Measurements from ENCODE around the gene FYB1.

Gene FYB1

DNA sequence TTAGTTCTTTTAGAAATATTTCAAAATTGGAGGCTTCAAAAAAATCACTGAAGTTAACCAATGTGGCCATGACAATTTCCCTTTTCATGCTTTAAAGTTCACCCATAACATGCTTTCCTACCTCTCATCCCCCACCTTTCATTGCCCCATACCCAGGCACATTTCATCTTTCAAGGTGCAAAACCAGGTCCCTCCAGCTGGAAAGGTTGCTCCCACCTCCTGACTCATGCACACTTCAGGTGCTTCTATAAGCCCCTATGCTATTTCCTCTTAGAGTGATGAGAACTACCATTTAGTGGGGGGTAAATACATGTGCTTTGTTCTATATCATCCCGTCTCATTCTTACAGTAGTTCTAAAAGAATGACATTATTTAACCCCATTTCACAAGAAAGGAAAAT lies 15.4 kb downstream of the FYB1 start:
- Histone ChIP-seq H3K36me3 (ENCODE audit: control insufficient read depth, insufficient read depth, low read length) (no peaks in the 10 kb centered on the region), H3K4me1 (ENCODE audit: control insufficient read depth, insufficient read depth, low read length, poor library complexity, severe bottlenecking) (no peaks in the 10 kb centered on the region), H3K27ac (ENCODE audit: low read depth, low read length, severe bottlenecking) (no peak overlapping the region), H3K9me3 (ENCODE audit: control insufficient read depth, low read length) (no peaks in the 10 kb centered on the region), H3K4me3 (ENCODE audit: extremely low read depth, insufficient read depth, low read length, poor library complexity, severe bottlenecking) (no peak overlapping the region)
- no CpG with 5 or more reads among the region's 1 CpG for WGBS, 2 experiments (ENCODE audit: insufficient coverage in 2 of 2)

DNA sequence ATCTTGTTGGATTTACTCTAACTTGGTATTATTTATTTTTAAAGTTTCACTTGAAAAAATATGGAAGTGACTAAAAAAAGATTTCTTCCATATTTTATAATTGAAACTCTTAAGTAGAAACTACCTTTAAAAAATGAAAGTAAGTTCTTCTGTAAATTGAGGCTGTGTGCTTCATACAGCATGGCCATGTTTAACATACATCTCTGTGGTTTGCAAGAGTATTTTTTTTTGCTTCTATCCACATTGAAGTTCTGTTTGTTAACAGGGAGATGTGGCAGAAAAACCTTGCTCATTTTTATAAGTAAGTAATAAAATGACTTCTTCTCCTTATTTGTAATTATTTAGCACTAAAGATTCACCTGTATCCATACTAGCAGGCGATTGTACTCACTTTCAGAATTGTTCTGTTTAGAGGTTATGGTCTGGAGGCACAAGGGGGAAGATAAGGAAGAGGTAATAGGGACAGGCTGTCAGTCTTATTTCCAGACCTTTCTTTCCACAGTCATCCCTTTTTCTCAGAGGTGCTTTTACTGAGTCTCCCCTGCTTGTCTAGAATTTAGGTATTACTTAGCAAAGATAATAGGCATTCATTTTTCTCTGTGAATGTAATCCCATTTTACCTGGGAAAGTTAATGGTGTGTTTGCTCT lies 16.0 kb downstream of the FYB1 start:
- H3K4me3 ChIP-seq (ENCODE audit: extremely low read depth, insufficient read depth, low read length, poor library complexity, severe bottlenecking), result no peak overlapping the region

DNA sequence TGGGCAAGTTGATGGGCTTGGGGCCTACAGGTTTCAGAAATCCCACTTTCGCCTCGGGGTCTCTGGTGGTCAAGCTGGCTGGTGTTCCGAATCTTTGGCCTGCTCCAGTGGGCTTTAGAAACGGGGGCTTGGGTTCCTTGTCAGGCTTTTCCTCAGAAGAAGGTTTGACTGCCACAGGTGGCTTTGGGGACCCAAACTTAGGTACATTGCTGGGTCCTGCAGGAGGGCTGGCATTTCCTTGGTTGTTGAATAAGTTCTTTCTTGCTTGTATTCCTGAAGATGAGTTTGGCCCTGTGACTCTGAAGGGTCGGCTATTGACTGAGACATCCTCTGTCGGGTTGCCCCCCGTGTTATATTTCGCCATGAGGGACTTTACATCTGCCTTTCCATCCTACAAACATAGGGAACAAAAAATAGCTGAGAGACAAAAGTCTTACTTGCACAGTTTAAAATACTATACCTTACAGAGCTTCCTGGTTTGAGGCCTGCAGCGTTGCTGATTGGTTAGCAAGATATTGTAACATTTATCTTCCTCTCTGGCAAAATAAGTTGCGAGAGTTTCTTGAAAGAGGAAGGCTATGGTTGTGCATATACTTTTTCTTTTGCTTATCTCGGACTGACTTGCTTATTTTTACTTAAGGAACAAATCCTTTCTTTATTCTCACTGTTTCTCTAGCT lies 16.6 kb downstream of the FYB1 start:
- WGBS, 2 experiments (ENCODE audit: insufficient coverage in 2 of 2), result 88 to 90% methylated on average over 7 to 8 of the region's 11 CpGs
- H3K27ac ChIP-seq (ENCODE audit: low read depth, low read length, severe bottlenecking), result no peak overlapping the region
- no peak overlapping the region for H3K4me3 ChIP-seq (ENCODE audit: extremely low read depth, insufficient read depth, low read length, poor library complexity, severe bottlenecking)
- no peaks in the 10 kb centered on the region for H3K4me1 ChIP-seq (ENCODE audit: control insufficient read depth, insufficient read depth, low read length, poor library complexity, severe bottlenecking)
- H3K9me3 ChIP-seq (ENCODE audit: control insufficient read depth, low read length), result no peaks in the 10 kb centered on the region
- H3K36me3 ChIP-seq (ENCODE audit: control insufficient read depth, insufficient read depth, low read length), result no peaks in the 10 kb centered on the region

More for the DNA sequence above, 16.0 kb downstream of the FYB1 start:
- no peaks in the 10 kb centered on the region for H3K9me3 ChIP-seq (ENCODE audit: control insufficient read depth, low read length)
- H3K27ac ChIP-seq (ENCODE audit: low read depth, low read length, severe bottlenecking), result no peak overlapping the region
- WGBS, 2 experiments (ENCODE audit: insufficient coverage in 2 of 2), result no CpG with 5 or more reads among the region's 1 CpG
- no peaks in the 10 kb centered on the region for H3K36me3 ChIP-seq (ENCODE audit: control insufficient read depth, insufficient read depth, low read length)
- H3K4me1 ChIP-seq (ENCODE audit: control insufficient read depth, insufficient read depth, low read length, poor library complexity, severe bottlenecking), result no peaks in the 10 kb centered on the region

DNA sequence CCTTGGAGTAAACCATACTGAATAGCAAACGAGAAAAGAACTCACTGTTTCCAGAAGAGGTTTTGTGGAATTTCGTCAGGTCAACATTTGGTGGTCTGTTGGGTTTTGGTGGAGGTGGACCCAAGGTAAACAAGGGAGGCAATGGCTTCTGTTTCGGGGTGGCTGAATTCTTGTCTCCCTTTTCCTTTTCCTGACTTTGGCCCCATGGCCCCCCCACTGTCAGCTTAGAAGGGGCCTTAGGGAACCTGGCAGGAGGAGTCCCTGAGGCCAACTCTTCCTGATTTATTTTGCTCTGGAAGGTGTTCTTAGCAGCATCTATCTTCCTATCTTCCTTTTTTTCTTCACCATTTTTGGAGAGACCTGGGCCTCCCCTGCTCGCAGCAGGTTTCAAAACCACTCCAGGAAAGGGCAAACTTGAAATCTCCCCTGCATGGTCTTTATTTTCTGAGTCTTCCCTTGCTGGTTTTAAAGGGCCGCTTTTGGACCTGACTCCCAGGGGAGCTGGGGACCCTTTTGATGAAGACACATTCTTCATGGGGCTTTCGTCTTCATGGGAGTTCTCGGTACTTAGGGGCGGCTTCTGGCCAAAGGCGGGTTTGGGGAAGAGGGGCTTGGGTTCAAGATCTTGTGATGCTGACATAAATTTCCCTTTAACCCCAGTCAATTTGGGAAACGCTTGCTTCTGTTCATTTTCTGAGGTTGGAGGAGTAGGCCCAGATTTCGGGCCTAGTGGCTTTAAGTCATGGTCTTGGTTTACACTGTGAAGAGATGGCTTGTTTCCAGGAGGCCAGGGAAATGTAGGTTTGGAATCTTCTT lies 17.4 kb downstream of the FYB1 start:
- H3K4me1 ChIP-seq (ENCODE audit: control insufficient read depth, insufficient read depth, low read length, poor library complexity, severe bottlenecking), result no peaks in the 10 kb centered on the region
- H3K27ac ChIP-seq (ENCODE audit: low read depth, low read length, severe bottlenecking), result no peak overlapping the region
- 91 to 93% methylated on average over 8 of the region's 11 CpGs for WGBS, 2 experiments (ENCODE audit: insufficient coverage in 2 of 2)
- H3K9me3 ChIP-seq (ENCODE audit: control insufficient read depth, low read length), result no peaks in the 10 kb centered on the region
- H3K36me3 ChIP-seq (ENCODE audit: control insufficient read depth, insufficient read depth, low read length), result no peaks in the 10 kb centered on the region
- no peak overlapping the region for H3K4me3 ChIP-seq (ENCODE audit: extremely low read depth, insufficient read depth, low read length, poor library complexity, severe bottlenecking)

DNA sequence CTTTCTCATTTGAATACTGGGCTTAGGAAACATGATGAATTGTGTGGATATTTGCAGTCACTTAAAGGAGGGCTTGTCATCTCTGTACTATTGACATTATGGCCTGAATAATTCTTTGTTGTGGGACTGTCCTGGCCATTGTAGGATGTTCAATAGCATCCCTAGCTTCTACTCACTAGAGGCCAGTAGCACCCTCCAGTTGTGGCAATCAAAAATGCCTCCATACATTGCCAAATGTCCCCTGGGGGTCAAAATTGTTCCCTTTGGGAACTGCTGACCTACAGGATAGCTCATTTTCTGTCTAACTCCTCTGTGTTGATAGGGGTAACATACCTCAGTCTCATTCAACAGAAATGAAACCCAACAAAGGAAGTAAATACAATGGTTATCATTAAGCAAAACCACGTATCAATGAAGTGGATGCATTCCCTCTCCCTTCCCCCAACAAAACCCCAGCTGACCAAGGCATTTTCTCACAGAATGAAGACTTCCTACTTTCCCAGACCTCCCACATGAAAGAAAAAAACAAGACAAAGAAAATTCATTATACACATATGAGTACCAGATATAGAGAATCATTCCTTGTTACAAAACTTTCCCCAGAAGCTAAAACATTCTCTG lies 18.1 kb downstream of the FYB1 start:
- H3K4me3 ChIP-seq (ENCODE audit: extremely low read depth, insufficient read depth, low read length, poor library complexity, severe bottlenecking), result no peak overlapping the region
- H3K9me3 ChIP-seq (ENCODE audit: control insufficient read depth, low read length), result no peaks in the 10 kb centered on the region
- no peaks in the 10 kb centered on the region for H3K4me1 ChIP-seq (ENCODE audit: control insufficient read depth, insufficient read depth, low read length, poor library complexity, severe bottlenecking)
- WGBS, 2 experiments (ENCODE audit: insufficient coverage in 2 of 2), result 100% methylated on average over 1 of the region's 1 CpG
- no peaks in the 10 kb centered on the region for H3K36me3 ChIP-seq (ENCODE audit: control insufficient read depth, insufficient read depth, low read length)
- H3K27ac ChIP-seq (ENCODE audit: low read depth, low read length, severe bottlenecking), result no peak overlapping the region

DNA sequence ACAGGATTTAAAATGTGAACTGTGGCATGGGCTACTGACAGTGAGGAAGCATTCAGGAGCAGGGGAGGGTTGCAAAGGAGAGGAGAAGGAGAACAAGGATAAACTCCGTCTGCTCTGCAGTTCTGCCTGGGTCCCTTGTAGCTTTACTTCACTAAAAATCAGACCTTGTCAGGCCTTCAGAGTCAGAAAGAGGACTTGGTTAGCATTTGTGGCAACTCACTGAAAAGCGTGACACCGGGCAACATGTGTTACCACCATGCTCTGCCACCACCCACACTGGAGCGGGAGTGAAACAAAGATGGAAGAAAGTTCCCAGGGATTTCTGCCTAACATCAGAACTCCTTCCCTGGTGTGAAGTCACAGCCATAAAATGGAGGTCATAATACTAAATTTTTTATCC lies 19.3 kb downstream of the FYB1 start:
- Histone ChIP-seq H3K9me3 (ENCODE audit: control insufficient read depth, low read length) (no peaks in the 10 kb centered on the region), H3K4me3 (ENCODE audit: extremely low read depth, insufficient read depth, low read length, poor library complexity, severe bottlenecking) (no peak overlapping the region), H3K36me3 (ENCODE audit: control insufficient read depth, insufficient read depth, low read length) (no peaks in the 10 kb centered on the region), H3K27ac (ENCODE audit: low read depth, low read length, severe bottlenecking) (no peak overlapping the region), H3K4me1 (ENCODE audit: control insufficient read depth, insufficient read depth, low read length, poor library complexity, severe bottlenecking) (no peaks in the 10 kb centered on the region)
- WGBS, 2 experiments (ENCODE audit: insufficient coverage in 2 of 2), result 87 to 93% methylated on average over 3 of the region's 4 CpGs

DNA sequence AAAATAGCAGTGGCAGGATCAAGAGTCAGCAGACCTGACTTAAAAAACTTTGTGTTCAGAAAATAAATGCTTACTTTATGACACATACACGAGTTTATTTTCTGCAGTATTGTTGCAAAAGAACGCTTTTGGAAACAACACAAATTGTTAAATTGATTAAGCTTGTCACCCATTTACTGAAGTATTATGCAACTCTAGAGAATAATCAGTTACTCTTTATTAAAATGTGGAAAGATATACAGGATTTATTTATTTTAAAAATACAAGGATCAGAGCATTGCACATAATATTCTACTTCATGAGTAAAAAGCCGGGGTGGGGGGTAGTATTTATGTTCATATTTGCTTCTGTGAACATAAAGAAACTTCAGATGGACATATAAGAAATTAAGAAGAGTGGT lies 20.0 kb downstream of the FYB1 start:
- no peaks in the 10 kb centered on the region for H3K9me3 ChIP-seq (ENCODE audit: control insufficient read depth, low read length)
- H3K4me1 ChIP-seq (ENCODE audit: control insufficient read depth, insufficient read depth, low read length, poor library complexity, severe bottlenecking), result no peaks in the 10 kb centered on the region
- WGBS, 2 experiments (ENCODE audit: insufficient coverage in 2 of 2), result no CpG with 5 or more reads among the region's 3 CpGs
- no peak overlapping the region for H3K27ac ChIP-seq (ENCODE audit: low read depth, low read length, severe bottlenecking)
- no peak overlapping the region for H3K4me3 ChIP-seq (ENCODE audit: extremely low read depth, insufficient read depth, low read length, poor library complexity, severe bottlenecking)
- H3K36me3 ChIP-seq (ENCODE audit: control insufficient read depth, insufficient read depth, low read length), result no peaks in the 10 kb centered on the region

DNA sequence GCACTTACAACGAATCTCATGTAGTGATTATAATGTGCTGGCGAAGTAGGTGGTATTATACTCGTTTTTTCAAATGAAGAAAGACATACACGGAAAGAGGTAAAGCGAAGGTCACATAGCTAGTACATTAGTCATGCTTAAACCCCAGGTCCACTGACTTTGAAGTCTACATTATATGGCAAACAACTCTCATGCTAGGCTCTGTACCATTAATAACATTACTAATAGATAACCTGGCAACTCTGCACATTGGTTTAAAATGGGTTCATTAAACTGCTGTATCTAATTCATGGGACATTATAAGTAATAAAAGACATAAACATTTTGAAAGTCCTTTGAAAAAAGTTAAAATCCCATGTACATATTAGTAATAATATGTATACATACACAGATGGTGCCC lies 21.2 kb downstream of the FYB1 start:
- no peaks in the 10 kb centered on the region for H3K4me1 ChIP-seq (ENCODE audit: control insufficient read depth, insufficient read depth, low read length, poor library complexity, severe bottlenecking)
- no peak overlapping the region for H3K4me3 ChIP-seq (ENCODE audit: extremely low read depth, insufficient read depth, low read length, poor library complexity, severe bottlenecking)
- no peaks in the 10 kb centered on the region for H3K9me3 ChIP-seq (ENCODE audit: control insufficient read depth, low read length)
- 60 to 94% methylated on average over 1 to 3 of the region's 5 CpGs for WGBS, 2 experiments (ENCODE audit: insufficient coverage in 2 of 2)
- no peaks in the 10 kb centered on the region for H3K36me3 ChIP-seq (ENCODE audit: control insufficient read depth, insufficient read depth, low read length)
- H3K27ac ChIP-seq (ENCODE audit: low read depth, low read length, severe bottlenecking), result no peak overlapping the region

DNA sequence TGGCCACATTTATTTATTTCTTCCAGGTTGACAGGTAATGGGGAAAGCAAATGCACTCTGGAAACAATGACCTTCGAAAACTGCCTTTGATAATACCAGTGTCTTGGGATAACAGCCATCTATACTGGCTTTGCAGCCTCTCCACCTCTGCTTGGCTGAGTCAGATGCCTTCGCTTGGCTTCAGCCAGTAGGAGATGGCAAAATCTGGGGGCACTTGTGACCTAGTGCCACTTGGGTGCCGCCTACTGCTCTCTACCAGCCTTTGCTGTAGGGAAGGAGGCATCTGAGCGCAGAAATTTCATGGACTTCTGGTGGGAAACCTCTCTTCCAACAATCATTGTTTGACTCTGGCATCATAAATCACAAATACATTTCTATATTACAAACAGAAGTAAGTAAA lies 21.8 kb downstream of the FYB1 start:
- Histone ChIP-seq H3K4me3 (ENCODE audit: extremely low read depth, insufficient read depth, low read length, poor library complexity, severe bottlenecking) (no peak overlapping the region), H3K27ac (ENCODE audit: low read depth, low read length, severe bottlenecking) (no peak overlapping the region), H3K36me3 (ENCODE audit: control insufficient read depth, insufficient read depth, low read length) (no peaks in the 10 kb centered on the region), H3K9me3 (ENCODE audit: control insufficient read depth, low read length) (no peaks in the 10 kb centered on the region), H3K4me1 (ENCODE audit: control insufficient read depth, insufficient read depth, low read length, poor library complexity, severe bottlenecking) (no peaks in the 10 kb centered on the region)
- 91 to 100% methylated on average over 1 to 3 of the region's 4 CpGs for WGBS, 2 experiments (ENCODE audit: insufficient coverage in 2 of 2)

DNA sequence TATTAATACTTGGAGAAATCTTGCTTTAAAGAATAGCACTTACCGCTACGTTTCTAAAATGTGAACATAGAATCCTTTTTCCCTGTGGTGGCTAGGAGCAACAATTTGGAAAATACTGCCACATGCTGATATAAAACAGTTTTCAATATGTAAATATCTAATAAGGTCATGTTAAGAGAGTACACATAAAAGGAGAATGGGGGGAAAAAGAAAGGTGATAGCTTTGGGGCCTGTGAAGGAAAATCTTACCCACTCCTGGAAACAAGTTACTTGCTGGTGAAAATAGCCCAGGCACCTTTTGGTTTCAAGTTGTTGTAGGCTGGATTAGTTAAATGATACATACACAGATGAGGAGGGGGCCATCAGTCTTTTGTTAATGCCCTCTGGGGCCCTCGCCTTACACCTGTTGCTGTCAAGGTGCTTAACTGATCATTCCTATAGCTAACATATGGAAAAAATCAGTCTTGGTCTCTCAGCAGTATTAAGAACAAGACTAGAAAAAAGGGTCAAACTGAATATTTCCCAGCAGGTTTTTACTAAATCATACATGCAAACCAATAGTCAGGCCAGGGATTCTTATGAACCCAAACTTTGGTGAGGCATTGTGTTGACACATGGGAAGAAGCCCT lies 24.1 kb downstream of the FYB1 start:
- H3K4me3 ChIP-seq (ENCODE audit: extremely low read depth, insufficient read depth, low read length, poor library complexity, severe bottlenecking), result no peak overlapping the region
- H3K9me3 ChIP-seq (ENCODE audit: control insufficient read depth, low read length), result no peaks in the 10 kb centered on the region
- H3K4me1 ChIP-seq (ENCODE audit: control insufficient read depth, insufficient read depth, low read length, poor library complexity, severe bottlenecking), result no peaks in the 10 kb centered on the region
- no peak overlapping the region for H3K27ac ChIP-seq (ENCODE audit: low read depth, low read length, severe bottlenecking)
- H3K36me3 ChIP-seq (ENCODE audit: control insufficient read depth, insufficient read depth, low read length), result no peaks in the 10 kb centered on the region
- WGBS, 2 experiments (ENCODE audit: insufficient coverage in 2 of 2), result 100% methylated on average over 1 of the region's 3 CpGs; no CpG with 5 or more reads in 1 of the 2 experiments

All from mesodermal cell (in vitro differentiated cells).